HepG2 (cell line): Measurements from ENCODE around the gene EPB41L4A. TPM values are rescaled to one million over a fixed set of nuclear protein-coding genes. Genes with fewer than 3 reads are reported as not detected.

Experiments used
- ATAC-seq: fragments of 200-7000 bp; cut with Tn5 transposase; 3 replicates; pipeline ENCODE4 v1.9.1; 2020; ENCODE audit warnings: mild to moderate bottlenecking, moderate library complexity
- BruUV-seq: library from RNA; stranded (reverse); fragments of 400-500 nt; replicated peaks from 2 replicates; lab custom pipeline; 2021; lab: Mats Ljungman, UMichigan
- CTCF ChIA-PET: fragments of 300-600 bp; formaldehyde crosslinking; extraction: SDS; loops from one replicate; lab custom pipeline; 2021; ENCODE audit warnings: low total read pairs, inconsistent platforms, low intra/inter-chr PET ratio; lab: Yijun Ruan, JAX
- POLR2A ChIA-PET: fragments of 350-600 bp; sonication (Branson Sonifier 250); formaldehyde crosslinking; loops from one replicate; lab custom pipeline; 2020; ENCODE audit warnings: antibody characterized with exemption, inconsistent platforms; lab: Yijun Ruan, JAX
- DNase-seq: peaks from one replicate; pipeline ENCODE4 v3.0.0-alpha.2; 2015; ENCODE audit warnings: low spot score
- FAIRE-seq: peaks from 3 replicates; lab custom pipeline; 2011; peaks lifted over from hg19 to GRCh38; lab: Jason Lieb, UNC
- H2AFZ ChIP-seq: one replicate; pipeline ENCODE4 v1.6.1; 2011; ENCODE audit warnings: low read length, inconsistent platforms
- H3K27ac ChIP-seq: fragments of 300-600 bp; 3 replicates; pipeline ENCODE4 v1.8.0; 2011; ENCODE audit warnings: mixed run types, mild to moderate bottlenecking, mixed read lengths, low read length, inconsistent platforms; ENCODE audit not compliant: insufficient read depth; ENCODE audit errors: extremely low read length
- H3K27me3 ChIP-seq, 2 experiments: fragments of 200-600 bp in 1 of 2; 2 replicates in 1 of 2; 3 replicates in 1 of 2; pipeline versions ENCODE4 v1.6.0 to v1.8.0; 2011; ENCODE audit warnings: low read length in 2 of 2, mild to moderate bottlenecking in 2 of 2, moderate library complexity in 2 of 2, inconsistent platforms in 1 of 2; ENCODE audit not compliant: insufficient read depth in 2 of 2, control insufficient read depth in 1 of 2
- H3K36me3 ChIP-seq, 2 experiments: fragments of 200-600 bp in 1 of 2; replicated peaks in 1 of 2; 2 replicates in 1 of 2; 3 replicates in 1 of 2; pipeline versions ENCODE4 v1.5.1 to v1.8.0; 2011; ENCODE audit warnings: low read length in 2 of 2, inconsistent platforms in 1 of 2; ENCODE audit not compliant: insufficient read depth in 2 of 2, control insufficient read depth in 1 of 2
- H3K4me1 ChIP-seq: 2 replicates; pipeline ENCODE4 v1.5.1; 2012; ENCODE audit warnings: low read length, inconsistent platforms; ENCODE audit not compliant: insufficient read depth
- H3K4me2 ChIP-seq: 2 replicates; pipeline ENCODE4 v1.6.0; 2011; ENCODE audit warnings: low read depth, low read length, inconsistent platforms
- H3K4me3 ChIP-seq, 3 experiments: fragments of 200-600 bp in 1 of 3; sonication (generic), shearing (Covaris generic) in 1 of 3; replicated peaks in 1 of 3; 2 replicates each; pipeline ENCODE4 v1.5.1; 2011 to 2016; ENCODE audit warnings: low read length in 3 of 3, inconsistent platforms in 2 of 3, low read depth in 2 of 3, mild to moderate bottlenecking in 2 of 3, control low read depth in 1 of 3, mixed read lengths in 1 of 3; ENCODE audit not compliant: insufficient read depth in 1 of 3
- H3K79me2 ChIP-seq: one replicate; pipeline ENCODE4 v1.6.1; 2011; ENCODE audit warnings: low read length, inconsistent platforms; ENCODE audit not compliant: insufficient read depth
- H3K9ac ChIP-seq: 2 replicates; pipeline ENCODE4 v1.6.0; 2011; ENCODE audit warnings: mild to moderate bottlenecking, low read depth, low read length, inconsistent platforms; ENCODE audit not compliant: insufficient read depth
- H3K9me3 ChIP-seq: 2 replicates; pipeline ENCODE4 v1.5.1; 2012; ENCODE audit warnings: mild to moderate bottlenecking, low read length
- H4K20me1 ChIP-seq: 2 replicates; pipeline ENCODE4 v1.6.0; 2011; ENCODE audit warnings: inconsistent platforms, mild to moderate bottlenecking, low read length, moderate library complexity; ENCODE audit not compliant: insufficient read depth
- ATAD3A ChIP-seq: sonication (generic); formaldehyde crosslinking; IDR thresholded peaks from 2 replicates; pipeline ENCODE4 v1.4.0; 2020; ENCODE audit warnings: missing genetic modification reagents
- CBFB ChIP-seq: sonication (generic); formaldehyde crosslinking; IDR thresholded peaks from 2 replicates; pipeline ENCODE4 v1.4.0; 2020; ENCODE audit warnings: missing genetic modification reagents
- CCAR2 ChIP-seq: fragments of 200-400 bp; formaldehyde crosslinking; optimal IDR thresholded peaks from 2 replicates; pipeline ENCODE3; 2018; ENCODE audit warnings: low read depth, mild to moderate bottlenecking, low read length, moderate library complexity
- SP1 ChIP-seq, 2 experiments: fragments of 450-650 bp in 1 of 2; sonication (generic) in 1 of 2; formaldehyde crosslinking in 1 of 2; IDR thresholded peaks; 2 replicates each; pipeline versions ENCODE4 v1.4.0 to v1.6.1; 2016 to 2020; ENCODE audit warnings: missing genetic modification reagents in 1 of 2
- SP2 ChIP-seq: sonication (generic); formaldehyde crosslinking; IDR thresholded peaks from 2 replicates; pipeline ENCODE4 v1.5.1; 2020; ENCODE audit warnings: mild to moderate bottlenecking, missing genetic modification reagents
- STAT5B ChIP-seq: sonication (generic); formaldehyde crosslinking; IDR thresholded peaks from 2 replicates; pipeline ENCODE4 v1.4.0; 2020; ENCODE audit warnings: missing genetic modification reagents
- THYN1 ChIP-seq: sonication (generic); formaldehyde crosslinking; IDR thresholded peaks from 2 replicates; pipeline ENCODE4 v1.8.1; 2023; ENCODE audit warnings: low read depth, mild to moderate bottlenecking, moderate library complexity, missing genetic modification reagents, borderline replicate concordance
- TRIM22 ChIP-seq: fragments of 450-650 bp; IDR thresholded peaks from 2 replicates; pipeline ENCODE4 v1.6.1; 2017
- U2AF1 ChIP-seq: fragments of 200-400 bp; formaldehyde crosslinking; optimal IDR thresholded peaks from 2 replicates; pipeline ENCODE3; 2017; ENCODE audit warnings: mild to moderate bottlenecking, low read depth, low read length
- ZFP36L2 ChIP-seq: sonication (generic); formaldehyde crosslinking; IDR thresholded peaks from 2 replicates; pipeline ENCODE4 v1.4.0; 2020; ENCODE audit warnings: missing genetic modification reagents
- ZNF564 ChIP-seq: sonication (generic); formaldehyde crosslinking; IDR thresholded peaks from 2 replicates; pipeline ENCODE4 v1.8.1; 2023; ENCODE audit warnings: mild to moderate bottlenecking, missing genetic modification reagents
- WGBS: methylation state at CpG from one replicate; pipeline ENCODE4 v1.1.6; 2017; ENCODE audit warnings: low lambda C conversion rate; 5-methylcytosine and 5-hydroxymethylcytosine counted together
- in situ Hi-C: cut with HindIII; loops from 2 replicates; pipeline ENCODE4 v1.10.0; 2017; ENCODE audit warnings: low pct_unique_long_range_greater_than_20kb; ENCODE audit not compliant: extremely low pct_ligation_motif_present
- intact Hi-C: fragments of 100-400 bp; cut with micrococcal nuclease; formaldehyde crosslinking; loops from one replicate; pipeline ENCODE4 v1.10.0; 2022; ENCODE audit not compliant: unreplicated experiment
- polyA plus RNA-seq, 8 experiments: library from polyadenylated mRNA; depleted of rRNA in 3 of 8; stranded (reverse) in 7 of 8; unstranded in 1 of 8; fragments of >200 nt; fragmentation: Illumina TruSeq in 4 of 8; extraction: Trizol in 4 of 8; gene quantifications; 2 replicates each; pipeline versions ENCODE4 v1.2.1 to v1.2.3, GENCODE V29; 2011 to 2016; ENCODE audit warnings: low read depth in 4 of 8, missing spikeins in 1 of 8, mixed read lengths in 1 of 8; ENCODE audit not compliant: insufficient read depth in 1 of 8
- total RNA-seq, 5 experiments: library from RNA; depleted of rRNA; stranded (reverse); fragments of >200 nt; fragmentation: Illumina TruSeq; extraction: Trizol; gene quantifications; 2 replicates each; pipeline ENCODE4 v1.2.3, GENCODE V29; 2016; ENCODE audit warnings: low read depth in 1 of 5

EPB41L4A gene
- total and polyA plus RNA-seq, 2 of the 13 experiments (the other 11 are each of a cell fraction or from before 2014, with no cell fraction given): 0.07 TPM; not detected in 1

GRCh38 chr5:112248623-112249022, 170.5 kb downstream of the EPB41L4A start:
- FAIRE-seq (no peak), DNase-seq (no peak)
- Histone ChIP-seq H3K9ac (no peak overlapping the region), H3K4me1 (no peaks in the 10 kb centered on the region), H3K27ac (no peak overlapping the region), H2AFZ (no peak overlapping the region), H3K4me3 (no peak overlapping the region), H4K20me1 (no peaks in the 10 kb centered on the region)
- no peak for TF ChIP-seq ZFP36L2 (CRISPR knock-in tag)
- TF ChIP-seq THYN1 (CRISPR knock-in tag): no peak
- TF ChIP-seq TRIM22: no peak
- no peak for TF ChIP-seq SP1 (IDR thresholded peaks at IDR 0.05)
- TF ChIP-seq SP1 (CRISPR knock-in tag; IDR thresholded peaks at IDR 0.05): no peak
- TF ChIP-seq U2AF1: no peak
- no peak for TF ChIP-seq CCAR2
- no peak for TF ChIP-seq STAT5B (CRISPR knock-in tag)
- TF ChIP-seq ZNF564: no peak
- no peak for TF ChIP-seq SP2 (CRISPR knock-in tag)
- no peak for TF ChIP-seq ATAD3A (CRISPR knock-in tag)
- TF ChIP-seq CBFB: no peak
- TF ChIP-seq, all 625 proteins: peak for 0
- H3K9me3 ChIP-seq: no peaks in the 10 kb centered on the region
- H3K4me2 ChIP-seq: no peak overlapping the region
- in situ Hi-C loops: no loop called here
- peaks cover 1 to 4% of the 10 kb centered on the region in 2 experiments; a peak in 2 of 5 replicates for H3K27me3 ChIP-seq
- ChIA-PET CTCF (no interaction called here), POLR2A (no interaction called here)
- 0% methylated on average over 2 of the region's 2 CpGs for WGBS
- no TSS peak for BruUV-seq
- ATAC-seq: no peak
- no peaks in the 10 kb centered on the region for H3K79me2 ChIP-seq
- intact Hi-C loops: no loop called here
- no peaks in the 10 kb centered on the region for H3K36me3 ChIP-seq
